ENCODE data around the gene TCTA. TPM values are rescaled to one million over a fixed set of nuclear protein-coding genes. Genes with fewer than 3 reads are reported as not detected.

The TCTA gene
- total and polyA plus RNA-seq, 2 of the 8 experiments (the other 6 are each of a cell fraction or from before 2014, with no cell fraction given), result 6.2 to 11.0 TPM

- WGBS, 2 experiments (ENCODE audit: extremely low coverage in 1 of 2, insufficient coverage in 1 of 2, insufficient read length in 1 of 2, insufficient replicate concordance in 2 of 2, low coverage in 1 of 2, low lambda C conversion rate in 2 of 2, missing lambda C conversion rate in 1 of 2), result 100% methylated on average over 1 of the region's 1 CpG; no CpG with 5 or more reads in 1 of the 2 experiments
- Histone ChIP-seq H3K4me3 (ENCODE audit: extremely low read depth in 1 of 4, insufficient read depth in 2 of 4, low read depth in 3 of 4, low read length in 4 of 4) (no peak overlapping the region), H3K4me2 (ENCODE audit: insufficient read depth in 1 of 2, low read depth in 2 of 2, low read length in 2 of 2) (no peak overlapping the region), H3K36me3 (ENCODE audit: control insufficient read depth in 2 of 4, insufficient read depth in 4 of 4, low read length in 3 of 4) (peaks cover 2 to 28% (median 16%) of the 10 kb centered on the region in 4 experiments; a peak in 5 of 8 replicates), H4K91ac (replicated peaks; ENCODE audit: insufficient read length, low read length) (no peak overlapping the region), H2AFZ (ENCODE audit: low read length) (no peak overlapping the region), H3K23me2 (ENCODE audit: low read depth, low read length) (no peaks in the 10 kb centered on the region), H3K14ac (ENCODE audit: insufficient read length) (no peak overlapping the region), H2BK12ac (ENCODE audit: low read depth, low read length) (no peak overlapping the region), H3K4me1 (replicated peaks in 1 of 4; ENCODE audit: control insufficient read depth in 3 of 4, insufficient read depth in 4 of 4, low read length in 3 of 4) (peaks cover 0 to 2% (median 0%) of the 10 kb centered on the region in 4 experiments; a peak in 1 of 7 replicates), H2BK15ac (ENCODE audit: low read length) (no peak overlapping the region), H3K18ac (ENCODE audit: extremely low read depth, low read length) (no peak overlapping the region; the same call in 1 of the 2 replicates), H3K27me3 (replicated peaks in 1 of 4; ENCODE audit: control insufficient read depth in 3 of 4, extremely low read depth in 1 of 4, insufficient read depth in 3 of 4, low read length in 3 of 4) (no peaks in the 10 kb centered on the region), H4K8ac (ENCODE audit: extremely low read depth, insufficient read depth, low read length) (no peak overlapping the region), H3K56ac (replicated peaks; ENCODE audit: insufficient read length, low read depth, low read length) (no peak overlapping the region), H3K9ac (replicated peaks in 1 of 4; ENCODE audit: extremely low read depth in 1 of 4, low read depth in 3 of 4, low read length in 3 of 4) (no peak overlapping the region), H3K27ac (ENCODE audit: low read depth, low read length) (no peak overlapping the region), H4K5ac (ENCODE audit: insufficient read length, low read depth, low read length) (no peak overlapping the region), H3K79me1 (ENCODE audit: low read depth, low read length) (peaks cover 2% of the 10 kb centered on the region; the same call in 1 of the 2 replicates), H2BK120ac (replicated peaks; ENCODE audit: low read depth, low read length) (no peak overlapping the region), H3K9me3 (ENCODE audit: insufficient read depth in 2 of 2, low read depth in 1 of 2, low read length in 1 of 2) (no peaks in the 10 kb centered on the region), H3K4ac (replicated peaks; ENCODE audit: insufficient read length, low read depth, low read length) (no peak overlapping the region), H2BK5ac (ENCODE audit: low read depth, low read length) (no peak overlapping the region), H2BK20ac (ENCODE audit: low read length) (no peak overlapping the region), H3K23ac (ENCODE audit: insufficient read length) (no peak overlapping the region), H4K20me1 (replicated peaks in 1 of 2; ENCODE audit: control insufficient read depth in 1 of 2, insufficient read depth in 2 of 2, low read length in 2 of 2) (peaks cover 5 to 16% of the 10 kb centered on the region in 2 experiments), H3K79me2 (ENCODE audit: control insufficient read depth in 1 of 2, insufficient read depth in 2 of 2, low read length in 2 of 2) (peaks cover 3 to 63% of the 10 kb centered on the region in 2 experiments), H2AK5ac (ENCODE audit: low read depth, low read length) (no peak overlapping the region)
- FAIRE-seq (no peak), DNase-seq (ENCODE audit: low read depth in 1 of 2, low spot score in 2 of 2) (no peak)
- CTCF ChIA-PET (ENCODE audit: partially characterized antibody), result interaction anchor here (0.5 to 1.5 kb wide), 2 partner anchors 56 to 72 kb away, joined by 3 to 4 read pairs; no protein-coding TSS in a partner anchor
- TF ChIP-seq SP2 (IDR thresholded peaks at IDR 0.05; ENCODE audit: low read length) (no peak), SUZ12 (IDR thresholded peaks at IDR 0.05; ENCODE audit: low read length) (no peak), RXRA (IDR thresholded peaks at IDR 0.05; ENCODE audit: insufficient read depth, low read depth, low read length) (no peak), CEBPB (IDR thresholded peaks at IDR 0.05; ENCODE audit: low read depth, low read length) (peak; percentile 81), SIN3A (conservative IDR thresholded peaks at IDR 0.05 in 1 of 2, IDR thresholded peaks at IDR 0.05 in 1 of 2; ENCODE audit: low read depth in 1 of 2, low read length in 2 of 2) (no peak), EGR1 (IDR thresholded peaks at IDR 0.05; ENCODE audit: borderline replicate concordance, low read depth, low read length) (no peak), FOSL1 (IDR thresholded peaks at IDR 0.05; ENCODE audit: insufficient read depth, low read depth, low read length) (no peak), SP1 (IDR thresholded peaks at IDR 0.05; ENCODE audit: low read depth, low read length) (no peak), ZNF274 (IDR thresholded peaks at IDR 0.05; ENCODE audit: borderline replicate concordance, extremely low read depth, low read length) (no peak), ATF3 (IDR thresholded peaks at IDR 0.05; ENCODE audit: insufficient read depth, low read depth, low read length) (0 out of 2 replicates have a peak, but pooled peaks have one; percentile 2), NRF1 (IDR thresholded peaks at IDR 0.05; ENCODE audit: low read depth, low read length) (no peak), KDM1A (IDR thresholded peaks at IDR 0.05; ENCODE audit: borderline replicate concordance, low read length) (no peak)
- POLR2A ChIA-PET (ENCODE audit: partially characterized antibody), result interaction anchor here (1.2 to 1.6 kb wide), 3 partner anchors 20 to 37 kb away, joined by 3 to 6 read pairs (median 3); partner anchors contain the start of genes RHOA and USP4
Observed at GRCh38 chr3:49377483-49377882, 34.7 kb upstream of the TCTA start.
